Liver (tissue), 9 donors: ENCODE measurements around the gene DLX4. TPM values are rescaled to one million over a fixed set of nuclear protein-coding genes. Genes with fewer than 3 reads are reported as not detected.

Experiments used
- DNase-seq: peaks from one replicate; pipeline ENCODE4 v3.0.0-alpha.2; 2017; ENCODE audit warnings: low spot score
- H3K27ac ChIP-seq, 2 donors: one replicate each; pipeline ENCODE4 v1.7.0; 2013; ENCODE audit warnings: inconsistent platforms in 2 of 2, low read length in 2 of 2, control low read depth in 1 of 2, low read depth in 1 of 2, mild to moderate bottlenecking in 1 of 2
- H3K27me3 ChIP-seq, 4 donors: one replicate each; pipeline versions ENCODE4 v1.6.1 to v1.7.0; 2013; ENCODE audit warnings: low read length in 3 of 4, inconsistent platforms in 1 of 4, mild to moderate bottlenecking in 1 of 4, moderate library complexity in 1 of 4; ENCODE audit not compliant: control insufficient read depth in 4 of 4, insufficient read depth in 4 of 4
- H3K36me3 ChIP-seq, 4 donors: one replicate each; pipeline versions ENCODE4 v1.6.1 to v1.7.0; 2013; ENCODE audit warnings: low read length in 3 of 4, mild to moderate bottlenecking in 3 of 4, low read depth in 1 of 4, moderate library complexity in 1 of 4; ENCODE audit not compliant: control insufficient read depth in 4 of 4, insufficient read depth in 3 of 4
- H3K4me1 ChIP-seq, 4 donors: one replicate each; pipeline versions ENCODE4 v1.6.1 to v1.7.0; 2013; ENCODE audit warnings: low read length in 3 of 4, mild to moderate bottlenecking in 3 of 4, moderate library complexity in 1 of 4; ENCODE audit not compliant: control insufficient read depth in 4 of 4, insufficient read depth in 4 of 4
- H3K4me3 ChIP-seq, 3 donors: one replicate each; pipeline versions ENCODE4 v1.6.1 to v1.7.0; 2013; ENCODE audit warnings: low read length in 3 of 3, control low read depth in 1 of 3, low read depth in 1 of 3, mild to moderate bottlenecking in 1 of 3
- H3K9ac ChIP-seq, 2 donors: one replicate each; pipeline ENCODE4 v1.7.0; 2013; ENCODE audit warnings: low read length in 2 of 2, mild to moderate bottlenecking in 2 of 2, moderate library complexity in 2 of 2, control low read depth in 1 of 2, low read depth in 1 of 2
- H3K9me3 ChIP-seq, 4 donors: one replicate each; pipeline versions ENCODE4 v1.6.1 to v1.7.0; 2013; ENCODE audit warnings: low read length in 3 of 4; ENCODE audit not compliant: control insufficient read depth in 4 of 4
- CTCF ChIP-seq: fragments of 150-350 bp; IDR thresholded peaks from 2 replicates; pipeline ENCODE4 v1.5.1; 2017; ENCODE audit warnings: improper control_type of control experiment, low read depth, low read length; ENCODE audit not compliant: missing input control
- EGR1 ChIP-seq, 2 donors: IDR thresholded peaks; 2 replicates each; pipeline ENCODE4 v1.6.1; 2016 to 2018; ENCODE audit warnings: antibody characterized with exemption in 2 of 2, low read depth in 2 of 2
- FOXA1 ChIP-seq: IDR thresholded peaks from 2 replicates; pipeline ENCODE4 v1.6.1; 2016; ENCODE audit warnings: antibody characterized with exemption
- FOXA2 ChIP-seq: IDR thresholded peaks from 2 replicates; pipeline ENCODE4 v1.6.1; 2016; ENCODE audit warnings: antibody characterized with exemption
- GABPA ChIP-seq, 2 donors: IDR thresholded peaks in 1 of 2; conservative IDR thresholded peaks in 1 of 2; 2 replicates each; pipeline ENCODE4 v1.6.1; 2016; ENCODE audit warnings: antibody characterized with exemption in 2 of 2, mild to moderate bottlenecking in 1 of 2, moderate library complexity in 1 of 2
- HNF4A ChIP-seq, 2 donors: conservative IDR thresholded peaks; 2 replicates each; pipeline ENCODE4 v1.6.1; 2016; ENCODE audit warnings: antibody characterized with exemption in 2 of 2, mild to moderate bottlenecking in 2 of 2
- HNF4G ChIP-seq: IDR thresholded peaks from 2 replicates; pipeline ENCODE4 v1.6.1; 2016; ENCODE audit warnings: antibody characterized with exemption
- JUND ChIP-seq, 2 donors: IDR thresholded peaks; 2 replicates each; pipeline ENCODE4 v1.6.1; 2016; ENCODE audit warnings: antibody characterized with exemption in 2 of 2
- NR2F2 ChIP-seq: IDR thresholded peaks from 2 replicates; pipeline ENCODE4 v1.6.1; 2016; ENCODE audit warnings: antibody characterized with exemption
- RAD21 ChIP-seq, 2 donors: IDR thresholded peaks; 2 replicates each; pipeline ENCODE4 v1.6.1; 2016; ENCODE audit warnings: antibody characterized with exemption in 2 of 2, mild to moderate bottlenecking in 2 of 2
- RXRA ChIP-seq, 2 donors: IDR thresholded peaks; 2 replicates each; pipeline ENCODE4 v1.6.1; 2017 to 2018; ENCODE audit warnings: antibody characterized with exemption in 2 of 2, mild to moderate bottlenecking in 1 of 2
- SP1 ChIP-seq: IDR thresholded peaks from 2 replicates; pipeline ENCODE4 v1.6.1; 2018; ENCODE audit warnings: antibody characterized with exemption, mild to moderate bottlenecking
- TAF1 ChIP-seq: conservative IDR thresholded peaks from 2 replicates; pipeline ENCODE4 v1.6.1; 2016; ENCODE audit warnings: antibody characterized with exemption, mild to moderate bottlenecking
- YY1 ChIP-seq: IDR thresholded peaks from 2 replicates; pipeline ENCODE4 v1.6.1; 2016; ENCODE audit warnings: antibody characterized with exemption, mild to moderate bottlenecking
- ZBTB33 ChIP-seq: IDR thresholded peaks from 2 replicates; pipeline ENCODE4 v1.6.1; 2016; ENCODE audit warnings: antibody characterized with exemption
- WGBS: extraction: QIAGEN DNeasy Blood & Tissue Kit; methylation state at CpG from one replicate; pipeline ENCODE4 v1.1.7; 2013; 5-methylcytosine and 5-hydroxymethylcytosine counted together
- polyA plus RNA-seq, 2 donors: library from polyadenylated mRNA; stranded (reverse) in 1 of 2; unstranded in 1 of 2; fragments of 200-250 nt in 1 of 2; fragments of >200 nt in 1 of 2; fragmentation: Nextera tagmentation in 1 of 2; extraction: Ambion mirVana in 1 of 2; gene quantifications; one replicate each; pipeline versions ENCODE4 v1.2.1 to v1.2.3, GENCODE V29; 2013 to 2015
- total RNA-seq, 2 donors: library from RNA; depleted of rRNA; stranded (reverse); fragments of >200 nt; gene quantifications; one replicate each; pipeline ENCODE4 v1.2.3, GENCODE V29; 2014
- TF ChIP-seq, protein P1 (sequence below): IDR thresholded peaks from 2 replicates; pipeline ENCODE4 v1.6.1; 2016; ENCODE audit warnings: antibody characterized with exemption, mild to moderate bottlenecking
- TF ChIP-seq, protein P2 (sequence below): IDR thresholded peaks from 2 replicates; pipeline ENCODE4 v1.6.1; 2016; ENCODE audit warnings: antibody characterized with exemption
- TF ChIP-seq, protein P3 (sequence below): IDR thresholded peaks from 2 replicates; pipeline ENCODE4 v1.6.1; 2016; ENCODE audit warnings: antibody characterized with exemption
- donor health status: healthy.
- donor health status: healthy.
- donor health status: healthy.
- donor health status: healthy.
- donor health status: healthy.

DLX4 gene
- total and polyA plus RNA-seq, 4 donors, result not detected

DNA sequence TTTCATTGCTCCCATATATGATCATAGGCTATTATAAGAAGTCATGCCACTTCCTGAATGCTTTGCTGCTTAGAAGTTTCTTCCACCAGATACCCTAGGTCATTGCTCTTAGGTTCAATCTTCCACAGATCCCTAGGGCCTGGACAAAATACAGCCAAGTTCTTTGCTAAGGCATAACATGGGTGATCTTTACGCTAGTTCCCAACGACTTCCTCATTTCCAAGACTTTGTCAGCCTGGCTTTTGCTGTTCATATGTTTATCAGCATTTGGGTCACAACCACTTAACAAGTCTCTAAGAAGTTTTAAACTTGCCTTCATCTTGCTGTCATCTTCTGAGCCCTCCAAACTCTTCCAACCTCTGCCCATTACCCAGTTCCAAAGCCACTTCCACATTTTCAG lies 46.2 kb downstream of the DLX4 start:
- 87% methylated on average over 2 of the region's 2 CpGs for WGBS
- Histone ChIP-seq H3K9ac (no peak overlapping the region), H3K27ac (no peak overlapping the region), H3K27me3 (peaks cover 0 to 5% (median 0%) of the 10 kb centered on the region in 4 donors), H3K36me3 (no peaks in the 10 kb centered on the region), H3K9me3 (peaks cover 3 to 9% (median 5%) of the 10 kb centered on the region in 4 donors), H3K4me3 (no peak overlapping the region), H3K4me1 (no peaks in the 10 kb centered on the region)
- TF ChIP-seq EGR1 (IDR thresholded peaks at IDR 0.05; ENCODE audit: low read depth in 2 of 2) (no peak), GABPA (IDR thresholded peaks at IDR 0.05 in 1 of 2, conservative IDR thresholded peaks at IDR 0.05 in 1 of 2) (no peak), HNF4A (conservative IDR thresholded peaks at IDR 0.05) (no peak), CTCF (no peak), ZBTB33 (no peak), FOXA2 (no peak), RXRA (IDR thresholded peaks at IDR 0.05) (no peak), FOXA1 (no peak), YY1 (no peak), RAD21 (IDR thresholded peaks at IDR 0.05) (no peak)
- TF ChIP-seq, protein P1, sequence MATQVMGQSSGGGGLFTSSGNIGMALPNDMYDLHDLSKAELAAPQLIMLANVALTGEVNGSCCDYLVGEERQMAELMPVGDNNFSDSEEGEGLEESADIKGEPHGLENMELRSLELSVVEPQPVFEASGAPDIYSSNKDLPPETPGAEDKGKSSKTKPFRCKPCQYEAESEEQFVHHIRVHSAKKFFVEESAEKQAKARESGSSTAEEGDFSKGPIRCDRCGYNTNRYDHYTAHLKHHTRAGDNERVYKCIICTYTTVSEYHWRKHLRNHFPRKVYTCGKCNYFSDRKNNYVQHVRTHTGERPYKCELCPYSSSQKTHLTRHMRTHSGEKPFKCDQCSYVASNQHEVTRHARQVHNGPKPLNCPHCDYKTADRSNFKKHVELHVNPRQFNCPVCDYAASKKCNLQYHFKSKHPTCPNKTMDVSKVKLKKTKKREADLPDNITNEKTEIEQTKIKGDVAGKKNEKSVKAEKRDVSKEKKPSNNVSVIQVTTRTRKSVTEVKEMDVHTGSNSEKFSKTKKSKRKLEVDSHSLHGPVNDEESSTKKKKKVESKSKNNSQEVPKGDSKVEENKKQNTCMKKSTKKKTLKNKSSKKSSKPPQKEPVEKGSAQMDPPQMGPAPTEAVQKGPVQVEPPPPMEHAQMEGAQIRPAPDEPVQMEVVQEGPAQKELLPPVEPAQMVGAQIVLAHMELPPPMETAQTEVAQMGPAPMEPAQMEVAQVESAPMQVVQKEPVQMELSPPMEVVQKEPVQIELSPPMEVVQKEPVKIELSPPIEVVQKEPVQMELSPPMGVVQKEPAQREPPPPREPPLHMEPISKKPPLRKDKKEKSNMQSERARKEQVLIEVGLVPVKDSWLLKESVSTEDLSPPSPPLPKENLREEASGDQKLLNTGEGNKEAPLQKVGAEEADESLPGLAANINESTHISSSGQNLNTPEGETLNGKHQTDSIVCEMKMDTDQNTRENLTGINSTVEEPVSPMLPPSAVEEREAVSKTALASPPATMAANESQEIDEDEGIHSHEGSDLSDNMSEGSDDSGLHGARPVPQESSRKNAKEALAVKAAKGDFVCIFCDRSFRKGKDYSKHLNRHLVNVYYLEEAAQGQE, result no peak
- TF ChIP-seq, protein P2, sequence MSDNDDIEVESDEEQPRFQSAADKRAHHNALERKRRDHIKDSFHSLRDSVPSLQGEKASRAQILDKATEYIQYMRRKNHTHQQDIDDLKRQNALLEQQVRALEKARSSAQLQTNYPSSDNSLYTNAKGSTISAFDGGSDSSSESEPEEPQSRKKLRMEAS, result no peak
- TF ChIP-seq, protein P3, sequence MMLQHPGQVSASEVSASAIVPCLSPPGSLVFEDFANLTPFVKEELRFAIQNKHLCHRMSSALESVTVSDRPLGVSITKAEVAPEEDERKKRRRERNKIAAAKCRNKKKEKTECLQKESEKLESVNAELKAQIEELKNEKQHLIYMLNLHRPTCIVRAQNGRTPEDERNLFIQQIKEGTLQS, result no peak
- no peak for DNase-seq

DNA sequence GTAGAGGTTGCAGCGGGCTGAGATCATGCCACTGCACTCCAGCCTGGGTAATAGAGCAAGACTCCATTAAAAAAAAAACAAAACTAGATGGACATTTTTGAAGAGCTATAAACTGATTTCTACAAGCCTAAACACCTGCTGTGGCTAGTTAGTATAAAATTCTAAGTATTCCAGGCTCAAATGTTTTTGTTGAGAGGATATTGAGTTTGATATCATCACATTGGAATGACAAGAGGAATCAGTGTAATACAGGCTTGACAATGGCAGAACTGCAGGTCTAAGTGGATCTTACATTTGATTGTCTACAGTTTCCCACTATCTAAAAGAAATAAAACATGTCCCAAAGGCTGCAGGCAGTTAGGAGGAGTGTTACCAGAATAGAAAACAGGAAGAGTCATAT lies 49.9 kb downstream of the DLX4 start:
- WGBS, result 95% methylated on average over 1 of the region's 1 CpG
- Histone ChIP-seq H3K36me3 (no peaks in the 10 kb centered on the region), H3K4me1 (no peaks in the 10 kb centered on the region), H3K9ac (no peak overlapping the region), H3K4me3 (no peak overlapping the region), H3K27ac (no peak overlapping the region), H3K27me3 (peaks cover 0 to 2% (median 0%) of the 10 kb centered on the region in 4 donors), H3K9me3 (peaks cover 0 to 3% (median 1%) of the 10 kb centered on the region in 4 donors)
- DNase-seq, result no peak
- TF ChIP-seq JUND (IDR thresholded peaks at IDR 0.05), result no peak
- TF ChIP-seq, protein P2, result no peak
- no peak for TF ChIP-seq CTCF
- no peak for TF ChIP-seq RAD21 (IDR thresholded peaks at IDR 0.05)
- no peak for TF ChIP-seq GABPA (IDR thresholded peaks at IDR 0.05 in 1 of 2, conservative IDR thresholded peaks at IDR 0.05 in 1 of 2)
- TF ChIP-seq SP1, result no peak
- no peak for TF ChIP-seq EGR1 (IDR thresholded peaks at IDR 0.05; ENCODE audit: low read depth in 2 of 2)
- no peak for TF ChIP-seq TAF1
- TF ChIP-seq FOXA1, result no peak
- no peak for TF ChIP-seq HNF4A (conservative IDR thresholded peaks at IDR 0.05)
- TF ChIP-seq FOXA2, result no peak
- TF ChIP-seq, protein P3, result no peak
- TF ChIP-seq NR2F2, result no peak
- no peak for TF ChIP-seq ZBTB33
- TF ChIP-seq YY1, result no peak
- no peak for TF ChIP-seq HNF4G
